GM21447 (cell line): ENCODE data around the gene FAM187B.
"Not testable (repeated sequence)": the region's sequence is repeated elsewhere in the genome, so short reads cannot be mapped to it uniquely, and the experiment has no call there.

Experiments used
- ATAC-seq: cut with Tn5 transposase; IDR thresholded peaks from one replicate; pipeline ENCODE4 v1.9.1; 2021; ENCODE audit not compliant: unreplicated experiment

Gene FAM187B

DNA sequence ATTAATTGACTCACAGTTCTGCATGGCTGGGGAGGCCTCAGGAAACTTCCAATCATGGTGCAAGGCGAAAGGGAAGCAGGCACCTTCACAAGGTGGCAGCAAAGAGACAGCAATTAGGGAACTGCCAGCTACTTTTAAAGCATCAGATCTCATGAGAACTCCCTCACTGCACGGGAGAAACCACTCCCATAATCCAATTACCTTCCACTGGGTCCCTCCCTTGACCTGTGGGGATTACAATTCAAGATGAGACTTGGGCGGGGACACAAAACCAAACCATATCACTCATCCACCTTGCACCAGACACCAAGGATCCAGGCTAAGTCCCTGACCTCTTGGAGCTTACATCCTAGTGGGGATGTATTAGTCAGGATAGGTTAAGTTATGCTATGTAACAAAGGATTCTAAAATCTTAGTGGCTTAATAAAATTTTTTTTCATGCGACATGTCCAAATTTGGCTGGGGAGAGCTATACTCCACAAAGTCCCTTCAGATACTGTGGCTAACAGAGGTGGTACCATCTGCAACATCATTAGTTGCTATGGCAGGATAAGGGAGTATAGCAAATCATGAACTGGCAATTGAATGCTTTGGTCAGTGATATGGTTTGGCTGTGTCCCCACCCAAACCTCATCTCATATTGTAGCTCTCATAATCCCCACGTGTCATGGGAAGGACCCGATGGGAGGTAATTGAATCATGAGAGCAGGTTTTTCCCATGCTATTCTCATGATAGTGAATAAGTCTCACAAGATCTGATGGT lies 8.3 kb upstream of the FAM187B start:
- no peak for ATAC-seq

DNA sequence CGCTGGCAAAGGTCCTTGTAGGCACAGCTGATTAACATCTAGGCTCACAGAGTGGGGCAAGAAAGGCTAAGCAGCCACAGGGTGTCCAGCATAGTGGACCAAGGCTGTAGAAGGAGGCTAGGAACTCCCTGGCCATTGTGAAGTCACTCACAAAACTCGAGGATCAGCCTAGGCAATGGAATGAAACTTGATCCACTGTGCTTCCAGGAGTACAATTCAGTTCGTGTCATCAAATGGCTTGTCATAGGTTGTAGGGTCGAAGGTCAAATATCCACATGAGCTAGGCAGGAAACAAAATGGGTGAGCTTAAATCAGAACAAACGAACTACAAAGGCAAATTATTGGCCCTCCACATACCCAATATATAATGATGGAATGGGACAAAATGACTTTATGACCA lies 4.4 kb upstream of the FAM187B start:
- no peak for ATAC-seq

DNA sequence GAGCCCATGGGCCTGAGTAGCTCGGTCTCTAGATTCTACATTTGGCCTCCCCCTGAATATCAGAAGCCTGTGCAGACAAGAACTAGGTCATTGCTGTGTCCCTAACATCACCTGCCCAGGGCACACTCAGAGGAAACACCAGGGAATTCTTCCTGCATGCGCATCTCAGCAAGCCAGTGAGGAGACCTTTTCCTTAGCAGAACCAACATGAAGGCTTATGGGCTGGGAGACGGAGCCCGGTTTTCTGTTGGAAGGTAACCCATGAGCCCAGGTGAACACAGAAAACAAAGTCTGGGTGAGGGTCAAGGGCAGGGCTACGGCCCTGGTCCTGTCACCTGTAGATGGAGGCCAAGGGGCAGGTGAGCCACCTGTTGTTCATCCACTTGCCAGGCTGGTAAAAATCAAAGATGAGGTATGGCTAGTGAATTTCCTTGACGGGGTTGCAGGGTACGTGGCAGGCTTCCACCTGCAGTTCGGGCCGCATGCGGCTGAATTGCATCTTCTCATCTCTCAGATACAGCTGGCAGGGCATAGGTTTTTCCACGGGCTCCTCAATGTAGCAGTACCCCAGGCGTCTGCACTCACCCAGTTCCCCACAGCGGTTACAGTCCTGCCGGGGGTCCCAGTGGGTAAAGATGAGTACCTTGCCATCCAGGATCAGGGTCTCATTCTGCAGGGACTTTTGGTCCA lies 3.6 kb upstream of the FAM187B start:
- no peak for ATAC-seq

DNA sequence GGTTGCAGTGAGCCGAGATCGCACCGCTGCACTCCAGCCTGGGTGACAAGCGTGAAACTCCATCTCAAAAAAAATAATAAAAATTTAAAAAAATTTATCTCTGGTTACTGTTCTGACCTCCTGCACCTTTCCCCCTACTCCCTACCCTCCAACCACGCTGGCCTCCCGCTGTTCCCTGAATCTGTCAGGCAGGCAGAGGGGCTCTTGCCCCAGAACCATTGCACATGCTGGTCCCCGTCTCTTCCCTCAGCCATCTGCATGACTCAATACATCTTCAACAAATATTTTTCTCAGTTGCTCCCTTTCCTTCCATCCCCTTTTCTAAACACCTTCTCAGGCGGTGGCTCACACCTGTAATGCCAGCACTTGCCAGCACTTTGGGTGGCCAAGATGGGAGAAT lies 1.1 kb upstream of the FAM187B start:
- no peak for ATAC-seq

DNA sequence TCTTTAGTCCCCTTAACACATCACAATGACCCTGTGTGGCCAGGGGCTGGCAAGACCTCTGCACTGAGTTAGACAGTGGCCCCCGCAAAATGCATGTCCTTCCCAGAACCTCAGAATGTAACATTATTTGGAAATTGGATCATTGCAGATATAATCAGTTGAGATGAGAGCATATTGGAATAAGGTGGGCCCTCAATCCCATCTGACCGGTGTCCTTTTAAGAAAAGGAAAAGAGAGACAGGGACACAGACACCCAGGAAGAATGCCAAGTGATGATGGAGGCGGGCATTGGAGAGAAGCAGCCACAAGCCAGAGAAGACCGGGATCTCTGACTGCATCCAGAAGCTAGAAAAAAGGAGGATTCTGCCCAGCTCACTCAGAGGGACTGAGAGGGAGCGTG lies 1.8 kb downstream of the FAM187B start:
- no peak for ATAC-seq

DNA sequence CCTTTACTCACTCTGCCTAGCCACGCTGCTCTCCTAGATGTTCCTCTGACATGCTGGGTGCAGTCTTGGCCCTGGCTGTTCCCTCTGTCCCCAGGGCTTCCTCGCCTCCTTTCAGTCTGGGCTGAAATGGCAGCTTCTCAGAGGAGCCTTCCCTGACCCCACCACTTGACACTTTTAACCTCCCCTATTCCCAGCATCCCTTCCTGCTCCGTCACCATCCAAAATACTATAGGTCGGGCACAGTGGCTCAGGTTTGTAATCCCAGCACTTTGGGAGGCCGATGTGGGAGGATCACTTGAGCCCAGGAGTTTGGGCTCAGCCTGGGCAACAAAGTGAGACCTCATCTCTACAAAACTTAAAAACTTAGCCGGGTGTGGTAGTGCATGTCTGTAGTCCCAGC lies 2.6 kb downstream of the FAM187B start:
- no peak for ATAC-seq

DNA sequence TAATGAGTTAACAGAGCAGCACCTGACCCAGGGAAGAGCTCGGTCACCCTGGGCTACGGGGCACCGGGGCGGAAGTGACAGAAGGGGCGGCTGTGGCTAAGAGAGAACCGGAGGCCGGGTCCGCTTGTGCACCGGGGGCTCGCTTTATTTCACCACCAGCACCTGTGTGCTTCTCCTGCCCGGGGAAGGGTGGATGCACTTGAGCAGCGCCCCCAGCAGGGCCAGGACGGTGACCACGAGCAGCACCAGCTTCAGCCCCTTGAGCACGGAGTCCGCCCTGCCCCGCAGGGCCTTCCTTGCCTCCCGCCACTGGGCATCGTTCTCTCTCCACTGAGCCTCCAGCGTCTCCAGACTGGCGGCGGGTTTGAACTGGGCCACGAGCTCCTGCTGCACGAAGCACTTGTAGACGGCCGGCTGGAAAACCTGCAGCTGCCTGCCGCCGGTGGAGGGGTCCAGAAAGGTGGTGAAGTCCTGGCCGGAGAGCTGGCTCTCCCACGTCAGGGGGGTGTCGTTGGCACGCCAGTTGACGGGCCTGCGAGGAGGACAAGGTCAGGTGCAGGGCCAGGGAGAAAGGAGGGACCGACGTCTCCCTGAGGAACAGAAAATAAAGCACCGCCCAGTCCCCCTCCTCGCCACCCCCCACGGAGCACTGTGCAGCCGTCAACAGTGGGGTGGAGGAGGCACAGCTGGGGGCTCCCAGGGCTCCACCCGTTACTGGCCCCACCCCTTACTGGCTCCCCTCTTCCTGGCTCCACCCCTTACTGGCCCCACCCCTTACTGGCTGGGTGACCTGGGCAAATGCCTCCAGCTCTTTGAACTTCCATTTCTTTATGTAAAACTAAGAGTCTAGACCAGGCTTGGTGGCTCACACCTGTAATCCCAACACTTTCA lies 3.6 kb downstream of the FAM187B start:
- ATAC-seq, result no peak

DNA sequence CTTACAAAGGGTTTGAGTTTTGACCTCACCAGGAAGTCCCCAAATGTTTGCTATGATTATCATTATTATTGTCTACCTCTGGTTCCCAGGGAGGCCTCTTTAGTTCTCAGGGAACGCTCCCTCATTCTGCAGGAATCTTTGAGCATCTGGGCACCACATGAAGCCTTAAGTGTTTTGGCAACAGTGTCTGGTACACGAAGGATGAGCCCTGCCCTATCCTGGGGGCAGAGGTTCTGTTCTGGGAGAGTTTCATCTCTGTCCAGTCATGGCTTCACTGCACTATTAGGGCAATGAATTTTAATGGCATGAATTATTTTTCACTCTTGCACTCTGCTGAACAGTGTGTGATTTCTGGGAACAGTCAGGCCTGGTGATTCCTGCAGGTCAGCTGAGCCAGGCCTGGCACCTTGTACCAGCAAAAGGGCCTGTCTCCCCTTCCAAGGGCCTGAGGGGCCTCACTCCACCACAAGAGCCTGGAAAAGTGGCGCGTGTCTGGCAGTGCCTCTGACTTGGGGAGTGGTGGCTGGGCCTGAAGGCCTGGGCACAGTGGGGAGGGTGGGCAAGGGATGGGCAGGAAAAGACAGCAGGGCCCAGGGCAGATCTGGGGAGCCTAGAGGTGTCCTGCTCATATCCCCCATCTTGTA lies 4.6 kb downstream of the FAM187B start:
- no peak for ATAC-seq

DNA sequence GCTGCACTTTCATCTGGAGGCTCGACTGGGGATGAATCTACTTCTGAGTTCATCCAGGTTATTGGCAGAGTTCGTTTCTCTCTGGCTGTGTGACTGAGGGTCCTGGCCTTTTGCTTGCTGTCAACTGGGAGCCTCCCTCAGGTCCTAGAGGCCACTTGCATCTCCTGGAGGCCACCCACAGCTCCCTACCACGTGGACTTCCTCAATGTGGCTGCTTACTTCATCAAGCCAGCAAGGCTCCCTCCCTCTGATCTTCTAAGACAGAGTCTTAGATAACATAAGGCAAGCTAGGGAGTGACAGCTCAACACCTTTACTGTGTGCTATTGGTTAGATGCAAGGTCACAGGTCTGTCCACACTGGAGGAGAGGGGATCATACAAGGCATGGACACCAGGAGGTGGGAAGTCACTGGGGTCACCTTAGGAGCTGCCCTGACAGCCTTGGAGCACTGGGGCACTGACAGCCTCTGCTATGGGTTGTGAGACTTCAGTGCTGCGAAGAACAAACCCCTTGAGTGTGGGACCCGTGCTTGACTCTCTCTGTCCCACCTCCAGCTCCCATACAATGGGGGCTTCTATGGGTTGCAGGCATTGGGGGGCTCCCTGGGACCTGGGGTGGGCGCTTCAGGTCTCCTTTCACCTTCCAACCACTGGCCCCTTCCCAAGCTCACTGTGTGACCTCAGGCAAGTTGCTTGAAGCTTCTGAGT lies 5.3 kb downstream of the FAM187B start:
- no peak for ATAC-seq

DNA sequence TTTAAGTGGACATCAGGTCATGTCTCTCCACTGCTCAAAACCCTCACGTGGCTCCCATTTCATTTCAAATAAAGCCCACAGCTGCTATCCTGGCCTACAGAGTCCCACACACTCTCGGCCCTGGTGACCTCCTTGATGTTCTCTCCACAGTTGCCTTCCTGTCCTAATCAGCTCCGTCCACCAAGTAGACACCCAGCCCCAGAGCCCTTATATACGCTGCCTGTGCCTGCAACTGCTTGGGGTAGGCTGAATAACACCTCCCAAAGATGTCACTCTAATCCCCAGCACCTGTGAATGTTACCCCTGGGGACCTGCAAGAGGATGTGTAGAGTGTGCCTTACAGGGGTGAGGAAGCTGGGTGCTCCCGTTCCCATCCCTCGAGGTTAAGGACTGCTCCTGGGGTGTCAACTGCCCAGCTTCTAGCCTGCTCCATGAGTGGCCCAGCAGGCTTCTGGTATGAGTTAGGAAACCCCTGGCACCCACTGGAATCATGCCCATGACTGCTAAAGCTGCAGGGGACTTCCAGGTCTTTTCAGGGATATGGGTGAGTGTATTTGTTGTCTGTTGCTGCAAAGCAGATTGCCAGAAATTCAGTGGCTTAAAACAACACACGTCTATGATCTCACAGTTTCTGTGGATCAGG lies 6.0 kb downstream of the FAM187B start:
- ATAC-seq, result no peak

DNA sequence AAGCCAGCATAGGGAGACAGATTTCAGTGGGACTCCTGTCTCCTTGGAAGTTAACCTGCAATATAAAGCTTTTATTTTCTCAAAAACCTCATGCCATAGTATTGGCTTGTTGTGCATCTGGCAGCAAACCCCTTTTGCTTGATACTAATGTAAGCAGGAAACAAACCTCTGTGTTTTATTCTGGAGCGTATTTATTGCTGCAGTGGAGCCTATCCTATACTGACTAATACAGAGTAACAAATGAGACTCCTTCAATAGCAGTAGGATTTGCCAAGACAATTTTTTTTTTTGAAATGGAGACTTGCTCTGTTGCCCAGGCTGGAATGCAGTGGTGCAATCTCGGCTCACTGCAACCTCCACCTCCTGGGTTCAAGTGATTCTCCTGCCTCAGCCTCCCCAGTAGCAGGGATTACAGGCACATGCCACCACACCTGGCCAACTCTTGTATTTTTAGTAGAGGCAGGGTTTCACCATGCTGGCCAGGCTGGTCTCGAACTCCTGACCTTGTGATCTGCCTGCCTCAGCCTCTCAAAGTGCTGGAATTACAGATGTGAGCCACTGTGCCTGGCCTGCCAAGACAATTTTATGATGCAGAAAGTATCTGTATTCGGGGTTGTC lies 7.5 kb downstream of the FAM187B start:
- ATAC-seq, result not testable (repeated sequence)

DNA sequence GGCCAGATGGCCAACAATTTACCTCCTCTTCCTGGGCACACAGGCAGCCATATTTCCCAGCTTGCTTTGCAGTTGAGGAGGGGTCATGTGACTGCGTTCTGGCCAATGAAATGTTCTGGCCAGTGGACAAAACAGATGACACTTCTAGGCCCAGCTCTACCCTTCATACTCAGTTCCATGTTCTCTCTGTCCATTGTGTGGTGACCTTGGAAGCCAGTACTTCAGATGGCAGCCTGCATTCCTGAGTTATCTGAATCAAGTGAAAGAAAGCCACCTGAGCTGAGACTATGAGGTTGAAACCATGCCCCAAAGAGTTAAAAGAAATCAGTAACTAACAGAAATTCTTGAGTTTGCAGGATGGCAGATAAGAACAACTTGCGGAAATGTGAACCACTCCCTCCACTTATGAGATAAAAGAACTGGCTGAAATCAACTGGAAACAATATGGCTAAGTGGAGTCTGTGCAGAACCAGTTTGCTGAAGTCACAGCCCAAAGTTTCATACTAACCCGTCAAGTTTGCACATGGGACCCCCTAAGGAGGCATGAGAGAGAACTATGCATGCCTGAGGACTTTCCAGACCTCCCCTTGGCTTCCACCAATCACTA lies 8.1 kb downstream of the FAM187B start:
- no peak for ATAC-seq

DNA sequence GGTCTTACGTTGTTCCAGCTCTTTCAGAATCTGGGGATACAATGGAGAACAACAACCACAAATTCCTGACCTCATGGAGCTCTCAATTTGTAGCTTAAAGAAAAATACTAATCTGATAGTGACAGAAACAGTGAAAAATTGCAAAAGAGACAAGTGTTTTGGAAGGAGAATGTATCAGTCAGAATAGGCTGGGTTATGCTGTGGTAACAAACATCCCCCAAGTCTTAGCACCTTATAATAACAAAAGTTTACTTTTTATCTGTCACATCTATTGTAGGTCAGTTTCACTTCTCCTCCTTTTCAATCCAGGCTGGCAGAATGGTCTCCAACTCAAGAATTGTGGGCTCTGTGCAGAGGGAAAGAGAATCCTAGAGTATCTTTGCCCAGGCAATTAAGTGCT lies 9.5 kb downstream of the FAM187B start:
- no peak for ATAC-seq

DNA sequence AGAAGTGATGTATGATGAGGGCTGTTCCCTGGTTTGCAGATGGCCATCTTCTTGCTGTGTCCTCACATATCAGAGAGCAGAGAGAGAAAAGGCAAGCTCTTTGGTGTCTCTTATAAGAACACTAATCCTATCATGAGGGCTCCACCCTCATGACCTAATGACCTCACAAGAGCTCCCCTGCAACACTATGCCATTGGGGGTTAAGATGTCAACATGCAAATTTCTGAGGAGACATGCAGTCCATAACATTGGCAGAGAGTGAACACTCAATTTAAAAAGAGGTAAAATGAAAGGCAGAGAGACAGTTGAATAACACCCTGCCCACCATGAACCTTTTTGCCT lies 10.9 kb downstream of the FAM187B start:
- ATAC-seq, result no peak

DNA sequence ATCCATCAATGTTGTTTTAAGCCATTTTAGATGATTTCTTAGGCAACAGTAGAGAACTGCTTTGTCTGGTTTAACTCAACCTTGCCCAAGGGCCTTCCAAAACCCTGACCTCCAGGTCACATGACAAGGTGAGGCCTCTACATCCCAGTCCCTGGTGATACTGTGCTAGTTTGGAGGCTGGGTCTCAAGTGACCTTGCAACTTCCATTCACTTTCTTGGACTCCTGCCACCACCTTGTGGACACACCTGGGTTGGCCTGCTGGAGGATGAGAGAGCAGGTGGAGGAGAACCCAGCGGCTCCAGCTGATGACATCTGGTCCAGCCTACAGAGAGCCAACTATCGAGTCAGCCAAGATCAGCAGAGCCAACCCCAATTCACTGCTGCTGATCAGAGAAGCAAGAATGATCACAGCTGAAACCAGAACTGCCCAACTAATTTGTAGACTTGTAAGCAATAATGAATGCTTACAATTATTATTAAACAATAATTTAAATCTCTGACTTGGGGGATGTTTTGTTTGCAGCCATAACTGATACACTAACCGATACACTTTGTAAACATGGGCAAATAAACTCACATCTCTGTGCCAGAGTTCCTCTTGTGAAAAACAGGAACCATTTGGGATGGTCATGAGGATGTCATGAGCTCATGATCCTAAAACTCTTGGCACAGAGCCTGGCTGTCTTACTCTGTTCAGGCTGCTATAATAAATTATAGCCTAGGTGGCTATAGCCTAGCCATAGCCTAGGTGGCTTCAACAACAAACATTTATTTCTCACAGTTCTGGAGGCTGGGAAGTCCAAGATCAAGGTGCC lies 11.5 kb downstream of the FAM187B start:
- no peak for ATAC-seq

DNA sequence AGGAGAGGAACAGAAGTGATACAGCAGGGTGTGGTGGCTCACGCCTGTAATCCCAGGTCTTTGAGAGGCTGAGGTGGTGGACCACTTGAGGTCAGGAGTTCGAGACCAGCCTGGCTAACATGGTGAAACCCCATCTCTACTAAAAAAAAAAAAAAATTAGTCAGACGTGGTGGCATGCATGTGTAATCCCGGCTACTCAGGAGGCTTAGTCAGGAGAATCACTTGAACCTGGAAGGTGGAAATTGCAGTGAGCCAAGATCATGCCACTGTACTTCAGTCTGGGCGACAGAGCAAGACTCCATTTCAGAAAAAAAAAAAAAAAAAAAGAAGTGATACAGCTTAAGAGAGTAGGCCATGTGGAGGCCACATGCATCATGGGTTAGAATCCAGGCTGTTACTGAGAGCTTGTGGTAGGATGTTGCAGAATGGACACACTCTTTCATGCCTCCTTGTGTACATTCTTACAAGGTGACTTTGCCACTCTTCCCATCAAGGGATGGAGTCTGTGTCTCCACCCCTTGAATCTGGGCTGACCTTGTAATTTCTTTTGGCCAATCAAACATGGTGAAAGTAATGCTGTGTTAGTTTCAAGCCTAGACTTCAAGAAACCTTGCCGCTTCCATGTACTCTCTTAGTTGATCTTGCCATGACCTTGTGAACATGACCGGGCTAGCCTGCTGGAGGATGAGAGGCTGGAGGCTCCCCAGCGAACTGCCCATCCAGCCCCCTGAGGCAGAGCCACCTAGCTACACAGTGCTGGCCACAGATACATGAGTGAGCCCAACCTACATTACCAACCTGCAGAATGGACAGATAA lies 12.3 kb downstream of the FAM187B start:
- ATAC-seq, result no peak

DNA sequence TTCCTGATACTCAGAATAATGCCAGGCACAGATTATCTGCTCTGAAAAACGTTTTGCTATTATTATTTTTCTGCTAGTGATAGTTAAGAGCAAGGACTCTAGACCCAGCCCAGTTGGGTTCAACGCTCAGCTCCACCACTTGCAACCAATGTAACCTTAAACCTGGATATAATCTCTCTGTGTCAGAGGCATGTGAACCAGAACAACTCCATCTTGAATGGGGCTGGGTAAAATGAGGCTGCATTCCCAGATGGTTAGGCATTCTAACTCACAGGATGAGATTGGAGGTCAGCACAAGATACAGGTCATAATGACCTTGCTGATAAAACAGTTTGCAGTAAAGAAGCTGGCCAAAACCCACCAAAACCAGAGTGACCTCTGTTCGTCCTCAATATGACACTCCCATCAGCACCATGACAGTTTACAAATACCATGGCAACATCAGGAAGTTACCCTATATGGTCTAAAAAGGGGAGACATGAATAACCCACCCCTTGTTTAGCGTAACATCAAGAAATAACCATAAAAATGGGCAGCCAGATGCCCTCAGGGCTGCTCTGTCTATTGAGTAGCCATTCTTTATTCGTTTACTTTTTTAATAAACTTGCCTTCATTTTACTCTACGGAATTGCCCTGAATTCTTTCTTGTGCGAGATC lies 13.6 kb downstream of the FAM187B start:
- ATAC-seq, result no peak
